ENCODE measurements around the gene BATF3.
A peak's percentile ranks its signal among the peaks of the same experiment; 100 is the strongest.

Gene BATF3

DNA sequence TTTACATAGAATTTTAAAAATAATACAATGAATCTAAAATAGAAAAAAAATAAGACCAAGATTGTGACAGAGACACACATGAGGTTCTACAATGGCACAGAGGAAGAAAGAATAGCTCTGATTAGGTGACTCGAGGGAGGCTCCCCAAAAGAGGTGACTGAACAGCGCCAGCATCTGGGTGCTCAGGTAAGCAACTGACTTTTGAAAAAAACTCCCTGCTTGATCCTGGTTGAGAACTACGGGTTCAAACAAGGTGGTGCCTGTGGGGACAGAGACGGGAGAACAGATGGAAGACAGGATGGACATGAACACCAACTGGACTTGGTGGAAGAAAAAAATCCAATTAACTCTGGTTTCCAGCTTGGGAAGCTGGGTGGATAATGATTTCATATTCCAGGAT is 22.5 kb downstream of the BATF3 start:
- no peak overlapping the region for H3K4me3 ChIP-seq (ENCODE audit: low read depth, low read length)
- no peak for DNase-seq (ENCODE audit: low read depth)
- TF ChIP-seq, protein P1, sequence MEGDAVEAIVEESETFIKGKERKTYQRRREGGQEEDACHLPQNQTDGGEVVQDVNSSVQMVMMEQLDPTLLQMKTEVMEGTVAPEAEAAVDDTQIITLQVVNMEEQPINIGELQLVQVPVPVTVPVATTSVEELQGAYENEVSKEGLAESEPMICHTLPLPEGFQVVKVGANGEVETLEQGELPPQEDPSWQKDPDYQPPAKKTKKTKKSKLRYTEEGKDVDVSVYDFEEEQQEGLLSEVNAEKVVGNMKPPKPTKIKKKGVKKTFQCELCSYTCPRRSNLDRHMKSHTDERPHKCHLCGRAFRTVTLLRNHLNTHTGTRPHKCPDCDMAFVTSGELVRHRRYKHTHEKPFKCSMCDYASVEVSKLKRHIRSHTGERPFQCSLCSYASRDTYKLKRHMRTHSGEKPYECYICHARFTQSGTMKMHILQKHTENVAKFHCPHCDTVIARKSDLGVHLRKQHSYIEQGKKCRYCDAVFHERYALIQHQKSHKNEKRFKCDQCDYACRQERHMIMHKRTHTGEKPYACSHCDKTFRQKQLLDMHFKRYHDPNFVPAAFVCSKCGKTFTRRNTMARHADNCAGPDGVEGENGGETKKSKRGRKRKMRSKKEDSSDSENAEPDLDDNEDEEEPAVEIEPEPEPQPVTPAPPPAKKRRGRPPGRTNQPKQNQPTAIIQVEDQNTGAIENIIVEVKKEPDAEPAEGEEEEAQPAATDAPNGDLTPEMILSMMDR (IDR thresholded peaks at IDR 0.05; ENCODE audit: insufficient read depth, low read depth, low read length, missing control alignments), result no peak

DNA sequence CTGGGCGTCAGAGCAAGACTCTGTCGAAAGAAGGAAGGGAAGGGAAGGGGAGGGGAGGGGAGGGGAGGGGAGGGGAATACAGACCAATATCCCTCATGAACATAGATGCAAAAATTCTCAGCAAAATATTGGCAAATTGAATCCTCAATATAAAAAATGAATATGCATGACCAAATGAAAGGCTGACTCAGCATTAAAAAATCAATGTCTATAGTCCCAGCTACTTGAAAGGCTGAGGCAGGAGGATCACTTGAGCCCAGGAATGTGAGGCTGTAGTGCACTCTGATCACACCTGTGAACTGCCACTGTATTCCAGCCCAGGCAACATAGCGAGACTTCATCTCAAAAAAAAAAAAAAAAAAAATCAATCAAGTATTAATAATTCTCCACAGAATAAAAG is 24.0 kb downstream of the BATF3 start:
- H3K4me3 ChIP-seq (ENCODE audit: low read depth, low read length), result no peak overlapping the region
- no peak for DNase-seq (ENCODE audit: low read depth)
- TF ChIP-seq, protein P1 (IDR thresholded peaks at IDR 0.05; ENCODE audit: insufficient read depth, low read depth, low read length, missing control alignments), result no peak

DNA sequence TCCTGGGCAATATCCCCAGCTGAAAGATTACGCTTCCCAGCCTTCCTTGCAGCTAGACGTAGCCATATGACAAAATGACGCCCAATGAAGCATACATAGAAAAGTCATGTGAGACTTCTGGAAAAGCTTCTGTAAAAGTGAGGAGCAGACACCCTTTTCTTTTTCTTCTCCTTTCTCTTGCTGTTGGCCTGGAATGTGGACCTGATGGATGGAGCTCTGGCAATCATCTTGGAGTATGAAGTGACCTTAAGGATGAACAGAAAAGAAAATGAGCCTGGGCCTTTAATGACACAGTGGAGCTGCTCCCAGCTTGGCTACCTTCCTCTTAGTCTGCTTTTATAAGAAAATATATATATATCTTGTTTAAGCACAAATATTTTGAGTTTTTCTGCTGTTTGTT is 24.8 kb downstream of the BATF3 start:
- H3K4me3 ChIP-seq (ENCODE audit: low read depth, low read length), result no peak overlapping the region
- DNase-seq (ENCODE audit: low read depth), result no peak
- TF ChIP-seq, protein P1 (IDR thresholded peaks at IDR 0.05; ENCODE audit: insufficient read depth, low read depth, low read length, missing control alignments), result no peak

DNA sequence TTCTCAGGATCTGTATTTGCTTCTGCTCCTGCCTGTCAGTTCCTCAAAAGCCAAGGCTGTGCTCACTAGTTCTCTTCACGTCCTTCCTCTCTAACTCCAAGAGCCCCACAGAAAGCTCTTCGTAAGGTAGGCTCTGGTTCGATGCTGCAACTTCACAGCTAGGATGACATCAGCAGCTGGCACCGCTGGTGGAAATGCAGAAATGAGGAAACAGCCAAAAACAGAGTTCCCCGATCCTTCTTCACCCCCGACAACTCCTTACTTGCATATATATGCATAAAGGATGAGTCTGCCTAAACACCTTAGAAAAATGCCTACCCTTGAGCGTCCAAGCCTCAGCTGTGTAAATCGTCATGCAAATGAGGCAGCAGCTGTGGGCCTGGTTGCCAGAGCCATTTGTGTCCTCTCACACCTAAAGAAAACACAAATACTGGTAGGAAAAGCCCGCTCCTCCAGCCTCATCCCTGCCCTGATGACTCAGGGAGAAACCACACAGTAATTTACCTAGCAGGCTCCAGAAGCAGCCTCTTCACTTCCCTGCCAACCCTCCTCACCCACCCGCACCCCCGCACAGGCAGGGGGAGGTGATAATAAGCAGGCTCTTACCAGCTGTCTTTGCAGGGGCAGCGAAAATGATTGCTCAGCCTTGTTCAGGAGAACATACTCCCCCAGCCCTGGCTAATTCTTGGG is 28.2 kb downstream of the BATF3 start:
- DNase-seq (ENCODE audit: low read depth), result peak; percentile 37
- no peak overlapping the region for H3K4me3 ChIP-seq (ENCODE audit: low read depth, low read length)
- TF ChIP-seq, protein P1 (IDR thresholded peaks at IDR 0.05; ENCODE audit: insufficient read depth, low read depth, low read length, missing control alignments), result no peak

DNA sequence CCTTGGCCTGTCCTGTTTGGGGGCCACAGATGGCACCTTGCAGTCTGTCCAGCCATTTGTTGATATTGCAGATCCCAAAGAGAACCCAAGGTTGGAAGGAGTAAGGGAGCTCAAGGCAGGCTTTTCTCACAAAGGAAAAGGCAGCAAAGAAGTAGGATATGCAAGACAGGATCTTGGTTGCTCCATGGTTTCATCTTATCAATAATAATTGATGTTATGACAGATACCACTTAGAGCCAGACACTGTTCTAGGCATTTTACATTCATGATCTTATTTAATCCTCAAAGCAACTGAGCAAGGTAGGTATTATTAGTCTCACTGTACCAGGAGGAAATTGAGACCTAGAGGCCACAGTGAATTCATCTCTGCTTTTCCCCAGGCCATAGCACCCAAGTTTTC is 28.8 kb downstream of the BATF3 start:
- DNase-seq (ENCODE audit: low read depth), result no peak
- no peak overlapping the region for H3K4me3 ChIP-seq (ENCODE audit: low read depth, low read length)
- TF ChIP-seq, protein P1 (IDR thresholded peaks at IDR 0.05; ENCODE audit: insufficient read depth, low read depth, low read length, missing control alignments), result no peak

DNA sequence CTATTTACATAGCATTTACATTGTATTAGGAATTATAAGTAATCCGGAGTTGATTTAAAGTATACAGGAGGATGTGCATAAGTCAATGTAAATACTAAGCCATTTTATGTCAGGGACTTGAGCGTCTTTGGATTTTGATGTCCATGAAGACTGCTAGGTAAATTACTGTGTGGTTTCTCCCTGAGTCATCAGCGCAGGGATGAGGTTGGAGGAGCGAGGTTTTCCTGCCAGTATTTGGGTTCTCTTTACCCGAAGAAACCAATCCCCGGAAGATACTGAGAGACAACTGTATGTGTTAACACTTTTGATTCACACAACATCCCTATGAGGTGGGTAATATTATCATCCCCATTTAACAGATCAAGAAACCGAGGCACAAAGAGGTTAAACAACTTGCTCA is 29.3 kb downstream of the BATF3 start:
- DNase-seq (ENCODE audit: low read depth), result no peak
- TF ChIP-seq, protein P1 (IDR thresholded peaks at IDR 0.05; ENCODE audit: insufficient read depth, low read depth, low read length, missing control alignments), result no peak
- no peak overlapping the region for H3K4me3 ChIP-seq (ENCODE audit: low read depth, low read length)

DNA sequence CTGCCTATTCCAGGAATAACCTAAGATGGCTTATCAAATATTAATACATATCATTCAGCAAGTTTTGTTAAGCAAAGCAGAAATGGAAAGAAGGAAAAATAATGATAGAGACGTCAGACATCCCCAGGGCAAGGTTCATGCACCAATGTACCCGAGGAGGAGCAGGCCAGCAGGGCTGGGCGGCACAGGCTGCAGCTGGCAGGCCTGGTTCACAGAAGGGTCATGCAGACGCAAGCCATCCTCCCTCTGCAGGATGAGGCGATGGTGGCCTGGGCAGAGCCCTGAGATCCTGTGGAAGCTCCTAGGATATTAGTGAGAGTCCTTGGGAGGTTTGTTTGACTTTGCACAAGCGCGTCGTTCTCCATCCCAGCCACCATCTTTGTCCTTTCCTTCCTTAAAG is 30.0 kb downstream of the BATF3 start:
- TF ChIP-seq, protein P1 (IDR thresholded peaks at IDR 0.05; ENCODE audit: insufficient read depth, low read depth, low read length, missing control alignments), result no peak
- DNase-seq (ENCODE audit: low read depth), result no peak
- no peak overlapping the region for H3K4me3 ChIP-seq (ENCODE audit: low read depth, low read length)

All from GM12865 (cell line).